PC-9 (cell line): ENCODE results near the gene TMCO4. TPM values are rescaled to one million over a fixed set of nuclear protein-coding genes. Genes with fewer than 3 reads are reported as not detected.

ENCODE experiments used
- BruUV-seq: library from RNA; stranded (reverse); fragments of 400-500 nt; replicated peaks from 2 replicates; lab custom pipeline; 2021; lab: Mats Ljungman, UMichigan
- CTCF ChIA-PET: fragments of 300-600 bp; sonication (Branson Sonifier 250); formaldehyde crosslinking; loops from one replicate; lab custom pipeline; 2022; ENCODE audit warnings: antibody characterized with exemption; lab: Charles Lee
- POLR2A ChIA-PET: fragments of 300-600 bp; sonication (Branson Sonifier 250); formaldehyde crosslinking; loops from one replicate; lab custom pipeline; 2022; ENCODE audit warnings: antibody characterized with exemption; ENCODE audit not compliant: unreplicated experiment; lab: Charles Lee
- DNase-seq, 2 experiments: peaks; one replicate each; pipeline versions ENCODE4 v3.0.0 to v3.0.0-alpha.2; 2015 to 2022; ENCODE audit warnings: mixed read lengths in 1 of 2
- H2AFZ ChIP-seq: fragments of 200-600 bp; sonication (generic); 2 replicates; pipeline ENCODE4 v1.8.1; 2017; ENCODE audit warnings: antibody characterized with exemption
- H3F3A ChIP-seq: fragments of 200-600 bp; sonication (generic); 2 replicates; pipeline ENCODE4 v1.8.1; 2017; ENCODE audit warnings: antibody characterized with exemption, mild to moderate bottlenecking, low read depth; ENCODE audit not compliant: insufficient read depth
- H3K27ac ChIP-seq: fragments of 200-600 bp; sonication (generic); 2 replicates; pipeline ENCODE4 v1.6.1; 2016; ENCODE audit warnings: mixed run types
- H3K27me3 ChIP-seq: fragments of 200-600 bp; sonication (generic); 2 replicates; pipeline ENCODE4 v1.6.1; 2016; ENCODE audit warnings: low read depth, mixed run types; ENCODE audit not compliant: insufficient read depth
- H3K36me3 ChIP-seq: fragments of 200-600 bp; sonication (generic); 2 replicates; pipeline ENCODE4 v1.6.1; 2016; ENCODE audit warnings: low read depth, mixed run types
- H3K4me1 ChIP-seq: fragments of 200-600 bp; sonication (generic); replicated peaks from 2 replicates; pipeline ENCODE4 v1.6.1; 2016; ENCODE audit warnings: mixed run types; ENCODE audit not compliant: insufficient read depth
- H3K4me2 ChIP-seq: fragments of 200-600 bp; sonication (generic); 2 replicates; pipeline ENCODE4 v1.6.1; 2017; ENCODE audit warnings: mixed run types
- H3K4me3 ChIP-seq: fragments of 200-600 bp; sonication (generic); 2 replicates; pipeline ENCODE4 v1.6.1; 2016; ENCODE audit warnings: mixed run types
- H3K79me2 ChIP-seq: fragments of 200-600 bp; sonication (generic); 2 replicates; pipeline ENCODE4 v1.6.1; 2017; ENCODE audit warnings: low read depth, mixed run types
- H3K9me2 ChIP-seq: fragments of 200-600 bp; sonication (generic); 2 replicates; pipeline ENCODE4 v1.8.1; 2017; ENCODE audit warnings: mild to moderate bottlenecking; ENCODE audit not compliant: insufficient read depth
- H3K9me3 ChIP-seq: fragments of 200-600 bp; sonication (generic); 2 replicates; pipeline ENCODE4 v1.8.1; 2016; ENCODE audit warnings: low read depth; ENCODE audit not compliant: insufficient read depth
- H4K20me1 ChIP-seq: fragments of 200-600 bp; sonication (generic); 2 replicates; pipeline ENCODE4 v1.8.1; 2017; ENCODE audit not compliant: insufficient read depth
- EZH2 ChIP-seq: fragments of 200-600 bp; sonication (generic); IDR thresholded peaks from 2 replicates; pipeline ENCODE4 v1.8.0; 2017; ENCODE audit warnings: antibody characterized with exemption, low read depth
- intact Hi-C: fragments of 100-400 bp; cut with micrococcal nuclease; formaldehyde crosslinking; loops from one replicate; pipeline ENCODE4 v1.10.0; 2022; ENCODE audit not compliant: unreplicated experiment
- total RNA-seq: library from RNA; stranded (reverse); gene quantifications from 2 replicates; pipeline ENCODE4 v1.2.3, GENCODE V29; 2021
- TF ChIP-seq, protein P1 (sequence below): fragments of 200-600 bp; sonication (generic); conservative IDR thresholded peaks from 2 replicates; pipeline ENCODE4 v1.6.1; 2017; ENCODE audit warnings: mixed run types, antibody characterized with exemption, mild to moderate bottlenecking, moderate library complexity

Gene TMCO4
- total RNA-seq, 1 experiment from 2014 or later: 22.6 TPM

DNA sequence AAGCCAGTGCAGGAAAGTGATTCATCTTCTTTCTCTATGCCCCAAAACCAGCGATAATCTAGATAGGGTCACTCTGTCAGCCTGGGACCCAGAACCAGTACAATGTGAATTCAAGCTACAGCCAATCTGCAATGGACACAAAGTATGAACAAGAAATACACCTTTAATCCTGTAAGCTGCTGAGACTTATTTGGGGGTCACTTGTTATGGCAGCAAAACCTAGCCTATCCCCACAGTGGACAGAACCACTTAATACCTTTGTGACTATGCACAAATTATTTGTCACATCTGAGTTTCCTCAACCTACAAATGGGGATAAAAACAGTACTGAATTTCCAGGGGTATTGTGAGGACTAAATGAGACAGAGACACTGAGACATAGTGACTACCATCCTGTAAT, 50.0 kb downstream of the TMCO4 start:
- H3K4me1 ChIP-seq: no peaks in the 10 kb centered on the region
- no peaks in the 10 kb centered on the region for H3K9me3 ChIP-seq
- no TSS peak for BruUV-seq
- no peak overlapping the region for H3K27ac ChIP-seq
- H3K27me3 ChIP-seq: no peaks in the 10 kb centered on the region
- no peaks in the 10 kb centered on the region for H3K36me3 ChIP-seq
- POLR2A ChIA-PET: interaction anchor here (0.6 kb wide), 1 partner anchor 38 kb away, joined by 4 read pairs; no protein-coding TSS in a partner anchor
- intact Hi-C loops: no loop called here
- H2AFZ ChIP-seq: no peak overlapping the region
- no peaks in the 10 kb centered on the region for H4K20me1 ChIP-seq
- TF ChIP-seq, protein P1, sequence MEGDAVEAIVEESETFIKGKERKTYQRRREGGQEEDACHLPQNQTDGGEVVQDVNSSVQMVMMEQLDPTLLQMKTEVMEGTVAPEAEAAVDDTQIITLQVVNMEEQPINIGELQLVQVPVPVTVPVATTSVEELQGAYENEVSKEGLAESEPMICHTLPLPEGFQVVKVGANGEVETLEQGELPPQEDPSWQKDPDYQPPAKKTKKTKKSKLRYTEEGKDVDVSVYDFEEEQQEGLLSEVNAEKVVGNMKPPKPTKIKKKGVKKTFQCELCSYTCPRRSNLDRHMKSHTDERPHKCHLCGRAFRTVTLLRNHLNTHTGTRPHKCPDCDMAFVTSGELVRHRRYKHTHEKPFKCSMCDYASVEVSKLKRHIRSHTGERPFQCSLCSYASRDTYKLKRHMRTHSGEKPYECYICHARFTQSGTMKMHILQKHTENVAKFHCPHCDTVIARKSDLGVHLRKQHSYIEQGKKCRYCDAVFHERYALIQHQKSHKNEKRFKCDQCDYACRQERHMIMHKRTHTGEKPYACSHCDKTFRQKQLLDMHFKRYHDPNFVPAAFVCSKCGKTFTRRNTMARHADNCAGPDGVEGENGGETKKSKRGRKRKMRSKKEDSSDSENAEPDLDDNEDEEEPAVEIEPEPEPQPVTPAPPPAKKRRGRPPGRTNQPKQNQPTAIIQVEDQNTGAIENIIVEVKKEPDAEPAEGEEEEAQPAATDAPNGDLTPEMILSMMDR: no peak
- no peak for TF ChIP-seq EZH2
- H3F3A ChIP-seq: no peaks in the 10 kb centered on the region
- no peak overlapping the region for H3K4me2 ChIP-seq
- H3K9me2 ChIP-seq: no peaks in the 10 kb centered on the region
- H3K4me3 ChIP-seq: no peak overlapping the region
- CTCF ChIA-PET: interaction anchor here (0.6 kb wide), 2 partner anchors 48 to 170 kb away, joined by 3 to 4 read pairs; no protein-coding TSS in a partner anchor
- no peaks in the 10 kb centered on the region for H3K79me2 ChIP-seq
- no peak for DNase-seq

DNA sequence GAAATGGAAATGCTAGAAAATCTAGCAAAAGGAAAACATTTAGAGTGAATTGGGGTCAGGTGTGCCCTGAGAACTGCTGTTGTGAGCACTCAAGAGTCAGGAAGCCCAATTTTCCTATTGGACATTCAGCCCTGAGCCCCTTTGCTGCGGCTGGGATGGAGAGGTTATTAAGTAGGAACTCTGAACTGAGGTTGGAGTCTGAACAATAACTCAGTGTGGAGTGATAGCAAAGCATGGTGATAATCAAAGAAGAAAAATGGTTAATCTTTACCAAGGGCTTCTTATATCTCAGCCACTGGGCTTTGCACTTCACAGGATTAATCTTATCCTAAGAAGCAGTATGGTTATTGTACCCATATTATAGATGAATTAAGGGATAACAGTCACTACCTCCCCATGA, 52.0 kb downstream of the TMCO4 start:
- Histone ChIP-seq H3K27me3 (no peaks in the 10 kb centered on the region), H3K79me2 (no peaks in the 10 kb centered on the region), H2AFZ (no peak overlapping the region), H3K27ac (no peak overlapping the region), H3K36me3 (no peaks in the 10 kb centered on the region), H3K4me3 (no peak overlapping the region), H3F3A (no peaks in the 10 kb centered on the region), H3K9me3 (no peaks in the 10 kb centered on the region), H3K4me2 (no peak overlapping the region), H3K9me2 (no peaks in the 10 kb centered on the region), H3K4me1 (no peaks in the 10 kb centered on the region), H4K20me1 (no peaks in the 10 kb centered on the region)
- intact Hi-C loops: no loop called here
- CTCF ChIA-PET: no interaction called here
- POLR2A ChIA-PET: no interaction called here
- TF ChIP-seq EZH2: no peak
- TF ChIP-seq, protein P1: no peak
- DNase-seq: no peak
- no TSS peak for BruUV-seq

DNA sequence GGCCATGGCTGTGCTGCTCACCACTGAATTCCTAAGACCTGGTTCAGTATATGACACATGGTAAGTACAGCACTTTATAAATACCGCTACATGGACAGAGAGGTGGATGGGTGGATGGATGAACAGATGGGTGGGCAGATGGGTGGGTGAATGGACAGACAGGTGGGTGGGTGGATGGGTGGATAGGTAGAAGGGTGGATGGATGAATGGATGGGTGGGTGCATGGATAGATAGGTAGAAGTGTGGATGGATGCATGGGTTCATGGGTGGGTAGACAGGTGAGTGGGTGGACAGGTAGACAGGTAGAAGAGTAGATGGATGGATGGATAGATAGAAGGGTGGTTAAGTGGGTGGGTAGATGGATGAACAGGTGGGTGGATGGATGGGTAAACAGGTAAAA, 54.8 kb downstream of the TMCO4 start:
- no peak overlapping the region for H3K27ac ChIP-seq
- H3K4me1 ChIP-seq: no peaks in the 10 kb centered on the region
- BruUV-seq: no TSS peak
- DNase-seq: no peak
- ChIA-PET POLR2A (interaction anchor here (0.5 kb wide), 1 partner anchor 125 kb away, joined by 4 read pairs; no protein-coding TSS in a partner anchor), CTCF (no interaction called here)
- no peaks in the 10 kb centered on the region for H3K9me2 ChIP-seq
- H3K36me3 ChIP-seq: no peaks in the 10 kb centered on the region
- TF ChIP-seq EZH2: no peak
- TF ChIP-seq, protein P1: no peak
- H3K79me2 ChIP-seq: no peaks in the 10 kb centered on the region
- H3K27me3 ChIP-seq: no peaks in the 10 kb centered on the region
- no peaks in the 10 kb centered on the region for H3K9me3 ChIP-seq
- H4K20me1 ChIP-seq: no peaks in the 10 kb centered on the region
- no peak overlapping the region for H3K4me3 ChIP-seq
- intact Hi-C loops: no loop called here
- no peak overlapping the region for H3K4me2 ChIP-seq
- no peaks in the 10 kb centered on the region for H3F3A ChIP-seq
- H2AFZ ChIP-seq: no peak overlapping the region
